ENCODE data around the gene ATXN7L2.
A peak's percentile ranks its signal among the peaks of the same experiment; 100 is the strongest.

The ATXN7L2 gene

GRCh38 chr1:109454497-109455133 is 29.1 kb upstream of the ATXN7L2 start:
- TF ChIP-seq ZNF311 (tag by site-specific recombination; IDR thresholded peaks at IDR 0.05; ENCODE audit: borderline replicate concordance) (no peak), RBAK (tag by site-specific recombination; IDR thresholded peaks at IDR 0.05) (no peak), TRIM28 (IDR thresholded peaks at IDR 0.05; ENCODE audit: borderline replicate concordance, low read length) (peak; percentile 93), SETDB1 (IDR thresholded peaks at IDR 0.05; ENCODE audit: insufficient read length, low read length) (peak; percentile 100), OSR2 (tag by site-specific recombination; IDR thresholded peaks at IDR 0.05) (no peak), ZNF843 (tag by site-specific recombination; IDR thresholded peaks at IDR 0.05) (no peak), ZNF777 (tag by site-specific recombination; IDR thresholded peaks at IDR 0.05; ENCODE audit: borderline replicate concordance) (no peak), ZNF785 (tag by site-specific recombination; IDR thresholded peaks at IDR 0.05) (no peak), MYNN (tag by site-specific recombination; IDR thresholded peaks at IDR 0.05; ENCODE audit: borderline replicate concordance) (no peak), HOXD13 (CRISPR knock-in tag; IDR thresholded peaks at IDR 0.05; ENCODE audit: borderline replicate concordance) (no peak), ZNF626 (tag by site-specific recombination; IDR thresholded peaks at IDR 0.05) (peak; percentile 79; the same call in 1 of the 2 replicates), ZNF132 (tag by site-specific recombination; IDR thresholded peaks at IDR 0.05; ENCODE audit: borderline replicate concordance) (no peak), ZNF645 (tag by site-specific recombination; IDR thresholded peaks at IDR 0.05) (no peak), ZNF184 (tag by site-specific recombination; IDR thresholded peaks at IDR 0.05) (0 out of 2 replicates have a peak, but pooled peaks have one; percentile 20), SCRT1 (tag by site-specific recombination; IDR thresholded peaks at IDR 0.05; ENCODE audit: borderline replicate concordance) (no peak)
- TF ChIP-seq, protein P1, sequence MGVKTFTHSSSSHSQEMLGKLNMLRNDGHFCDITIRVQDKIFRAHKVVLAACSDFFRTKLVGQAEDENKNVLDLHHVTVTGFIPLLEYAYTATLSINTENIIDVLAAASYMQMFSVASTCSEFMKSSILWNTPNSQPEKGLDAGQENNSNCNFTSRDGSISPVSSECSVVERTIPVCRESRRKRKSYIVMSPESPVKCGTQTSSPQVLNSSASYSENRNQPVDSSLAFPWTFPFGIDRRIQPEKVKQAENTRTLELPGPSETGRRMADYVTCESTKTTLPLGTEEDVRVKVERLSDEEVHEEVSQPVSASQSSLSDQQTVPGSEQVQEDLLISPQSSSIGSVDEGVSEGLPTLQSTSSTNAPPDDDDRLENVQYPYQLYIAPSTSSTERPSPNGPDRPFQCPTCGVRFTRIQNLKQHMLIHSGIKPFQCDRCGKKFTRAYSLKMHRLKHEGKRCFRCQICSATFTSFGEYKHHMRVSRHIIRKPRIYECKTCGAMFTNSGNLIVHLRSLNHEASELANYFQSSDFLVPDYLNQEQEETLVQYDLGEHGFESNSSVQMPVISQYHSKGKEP (tag by site-specific recombination; IDR thresholded peaks at IDR 0.05) = no peak
- TF ChIP-seq, protein P2, sequence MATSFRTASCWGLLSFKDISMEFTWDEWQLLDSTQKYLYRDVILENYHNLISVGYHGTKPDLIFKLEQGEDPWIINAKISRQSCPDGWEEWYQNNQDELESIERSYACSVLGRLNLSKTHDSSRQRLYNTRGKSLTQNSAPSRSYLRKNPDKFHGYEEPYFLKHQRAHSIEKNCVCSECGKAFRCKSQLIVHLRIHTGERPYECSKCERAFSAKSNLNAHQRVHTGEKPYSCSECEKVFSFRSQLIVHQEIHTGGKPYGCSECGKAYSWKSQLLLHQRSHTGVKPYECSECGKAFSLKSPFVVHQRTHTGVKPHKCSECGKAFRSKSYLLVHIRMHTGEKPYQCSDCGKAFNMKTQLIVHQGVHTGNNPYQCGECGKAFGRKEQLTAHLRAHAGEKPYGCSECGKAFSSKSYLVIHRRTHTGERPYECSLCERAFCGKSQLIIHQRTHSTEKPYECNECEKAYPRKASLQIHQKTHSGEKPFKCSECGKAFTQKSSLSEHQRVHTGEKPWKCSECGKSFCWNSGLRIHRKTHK (tag by site-specific recombination; IDR thresholded peaks at IDR 0.05) = peak; percentile 49; the same call in 1 of the 2 replicates
- no peaks in the 10 kb centered on the region for H3K36me3 ChIP-seq (ENCODE audit: control insufficient read depth in 2 of 2, insufficient read depth in 1 of 2, low read length in 2 of 2)
- POLR2A ChIA-PET = no interaction called here
- CTCF ChIA-PET = interaction anchor here (0.8 to 1.3 kb wide), 2 partner anchors 9 to 36 kb away, joined by 3 read pairs; no protein-coding TSS in a partner anchor
- H3K4me1 ChIP-seq (ENCODE audit: control insufficient read depth, insufficient read depth, low read length) = no peaks in the 10 kb centered on the region
- H3K9me3 ChIP-seq (ENCODE audit: control insufficient read depth, insufficient read depth, low read depth, low read length) = no peaks in the 10 kb centered on the region
- H3K27ac ChIP-seq (ENCODE audit: extremely low read depth, low read depth, low read length) = no peak overlapping the region
- H3K4me3 ChIP-seq (ENCODE audit: low read depth, low read length) = no peak overlapping the region

DNA sequence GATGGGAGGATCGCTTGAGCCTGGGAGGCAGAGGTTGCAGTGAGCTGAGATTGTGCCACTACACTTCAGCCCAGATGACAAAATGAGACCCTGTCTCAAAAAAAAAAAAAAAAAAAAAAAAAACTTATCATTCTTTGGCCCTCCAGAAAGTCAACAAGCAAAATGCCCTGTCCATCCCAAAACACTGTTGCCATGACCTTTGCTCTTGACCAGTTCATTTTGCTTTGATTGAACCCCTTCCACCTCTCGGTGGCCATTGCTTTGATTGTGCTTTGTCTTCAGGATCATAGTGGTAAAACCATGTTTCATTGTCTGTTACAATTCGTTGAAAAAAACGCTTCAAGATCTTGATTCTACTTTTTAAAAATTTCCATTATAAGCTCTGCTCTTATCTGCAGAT is 25.9 kb upstream of the ATXN7L2 start:
- H3K4me3 ChIP-seq (ENCODE audit: low read depth, low read length) = no peak overlapping the region
- ChIA-PET POLR2A (interaction anchor here (0.7 kb wide), 1 partner anchor 244 kb away, joined by 6 read pairs; the partner anchor contains the start of gene SARS1), CTCF (interaction anchor here (0.7 to 2.5 kb wide), 2 partner anchors 74 to 192 kb away, joined by 3 to 8 read pairs; no protein-coding TSS in a partner anchor)
- no peaks in the 10 kb centered on the region for H3K36me3 ChIP-seq (ENCODE audit: control insufficient read depth in 2 of 2, insufficient read depth in 1 of 2, low read length in 2 of 2)
- H3K27ac ChIP-seq (ENCODE audit: extremely low read depth, low read depth, low read length) = no peak overlapping the region
- H3K4me1 ChIP-seq (ENCODE audit: control insufficient read depth, insufficient read depth, low read length) = no peaks in the 10 kb centered on the region
- H3K9me3 ChIP-seq (ENCODE audit: control insufficient read depth, insufficient read depth, low read depth, low read length) = no peaks in the 10 kb centered on the region
- TF ChIP-seq ZNF548 (tag by site-specific recombination; IDR thresholded peaks at IDR 0.05) (no peak), CTCF (tag by site-specific recombination; IDR thresholded peaks at IDR 0.05) (no peak), ZNF112 (tag by site-specific recombination; IDR thresholded peaks at IDR 0.05) (no peak), ZNF777 (tag by site-specific recombination; IDR thresholded peaks at IDR 0.05; ENCODE audit: borderline replicate concordance) (no peak), ZSCAN16 (tag by site-specific recombination; IDR thresholded peaks at IDR 0.05) (no peak)
- TF ChIP-seq, protein P3, sequence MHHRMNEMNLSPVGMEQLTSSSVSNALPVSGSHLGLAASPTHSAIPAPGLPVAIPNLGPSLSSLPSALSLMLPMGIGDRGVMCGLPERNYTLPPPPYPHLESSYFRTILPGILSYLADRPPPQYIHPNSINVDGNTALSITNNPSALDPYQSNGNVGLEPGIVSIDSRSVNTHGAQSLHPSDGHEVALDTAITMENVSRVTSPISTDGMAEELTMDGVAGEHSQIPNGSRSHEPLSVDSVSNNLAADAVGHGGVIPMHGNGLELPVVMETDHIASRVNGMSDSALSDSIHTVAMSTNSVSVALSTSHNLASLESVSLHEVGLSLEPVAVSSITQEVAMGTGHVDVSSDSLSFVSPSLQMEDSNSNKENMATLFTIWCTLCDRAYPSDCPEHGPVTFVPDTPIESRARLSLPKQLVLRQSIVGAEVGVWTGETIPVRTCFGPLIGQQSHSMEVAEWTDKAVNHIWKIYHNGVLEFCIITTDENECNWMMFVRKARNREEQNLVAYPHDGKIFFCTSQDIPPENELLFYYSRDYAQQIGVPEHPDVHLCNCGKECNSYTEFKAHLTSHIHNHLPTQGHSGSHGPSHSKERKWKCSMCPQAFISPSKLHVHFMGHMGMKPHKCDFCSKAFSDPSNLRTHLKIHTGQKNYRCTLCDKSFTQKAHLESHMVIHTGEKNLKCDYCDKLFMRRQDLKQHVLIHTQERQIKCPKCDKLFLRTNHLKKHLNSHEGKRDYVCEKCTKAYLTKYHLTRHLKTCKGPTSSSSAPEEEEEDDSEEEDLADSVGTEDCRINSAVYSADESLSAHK (tag by site-specific recombination; IDR thresholded peaks at IDR 0.05) = no peak
- TF ChIP-seq, protein P4, sequence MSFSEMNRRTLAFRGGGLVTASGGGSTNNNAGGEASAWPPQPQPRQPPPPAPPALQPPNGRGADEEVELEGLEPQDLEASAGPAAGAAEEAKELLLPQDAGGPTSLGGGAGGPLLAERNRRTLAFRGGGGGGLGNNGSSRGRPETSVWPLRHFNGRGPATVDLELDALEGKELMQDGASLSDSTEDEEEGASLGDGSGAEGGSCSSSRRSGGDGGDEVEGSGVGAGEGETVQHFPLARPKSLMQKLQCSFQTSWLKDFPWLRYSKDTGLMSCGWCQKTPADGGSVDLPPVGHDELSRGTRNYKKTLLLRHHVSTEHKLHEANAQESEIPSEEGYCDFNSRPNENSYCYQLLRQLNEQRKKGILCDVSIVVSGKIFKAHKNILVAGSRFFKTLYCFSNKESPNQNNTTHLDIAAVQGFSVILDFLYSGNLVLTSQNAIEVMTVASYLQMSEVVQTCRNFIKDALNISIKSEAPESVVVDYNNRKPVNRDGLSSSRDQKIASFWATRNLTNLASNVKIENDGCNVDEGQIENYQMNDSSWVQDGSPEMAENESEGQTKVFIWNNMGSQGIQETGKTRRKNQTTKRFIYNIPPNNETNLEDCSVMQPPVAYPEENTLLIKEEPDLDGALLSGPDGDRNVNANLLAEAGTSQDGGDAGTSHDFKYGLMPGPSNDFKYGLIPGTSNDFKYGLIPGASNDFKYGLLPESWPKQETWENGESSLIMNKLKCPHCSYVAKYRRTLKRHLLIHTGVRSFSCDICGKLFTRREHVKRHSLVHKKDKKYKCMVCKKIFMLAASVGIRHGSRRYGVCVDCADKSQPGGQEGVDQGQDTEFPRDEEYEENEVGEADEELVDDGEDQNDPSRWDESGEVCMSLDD (tag by site-specific recombination; IDR thresholded peaks at IDR 0.05) = no peak
